Measurements from ENCODE around the gene ATRAID.

ATRAID gene

DNA sequence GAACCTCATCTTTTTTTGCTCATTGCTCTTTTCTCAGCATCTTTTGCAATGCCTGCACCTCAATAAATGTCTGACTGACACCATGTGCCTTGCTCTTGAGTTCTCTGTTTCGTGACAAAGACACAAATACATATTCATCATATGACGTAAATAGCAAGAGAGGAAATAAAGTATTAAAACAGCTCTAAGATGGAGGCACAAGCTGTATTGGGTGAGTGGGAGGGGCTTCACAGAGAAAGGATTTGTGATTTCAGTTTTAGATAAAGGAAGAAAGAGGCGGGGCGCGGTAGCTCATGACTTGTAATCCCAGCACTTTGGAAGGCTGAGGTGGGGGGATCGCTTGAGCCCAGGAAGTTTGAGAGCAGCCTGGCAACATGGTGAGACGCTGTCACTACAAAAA is 8.2 kb downstream of the ATRAID start:
- no peak for DNase-seq
- peaks cover 91% of the 10 kb centered on the region for H3K36me3 ChIP-seq
- TF ChIP-seq, protein P1, sequence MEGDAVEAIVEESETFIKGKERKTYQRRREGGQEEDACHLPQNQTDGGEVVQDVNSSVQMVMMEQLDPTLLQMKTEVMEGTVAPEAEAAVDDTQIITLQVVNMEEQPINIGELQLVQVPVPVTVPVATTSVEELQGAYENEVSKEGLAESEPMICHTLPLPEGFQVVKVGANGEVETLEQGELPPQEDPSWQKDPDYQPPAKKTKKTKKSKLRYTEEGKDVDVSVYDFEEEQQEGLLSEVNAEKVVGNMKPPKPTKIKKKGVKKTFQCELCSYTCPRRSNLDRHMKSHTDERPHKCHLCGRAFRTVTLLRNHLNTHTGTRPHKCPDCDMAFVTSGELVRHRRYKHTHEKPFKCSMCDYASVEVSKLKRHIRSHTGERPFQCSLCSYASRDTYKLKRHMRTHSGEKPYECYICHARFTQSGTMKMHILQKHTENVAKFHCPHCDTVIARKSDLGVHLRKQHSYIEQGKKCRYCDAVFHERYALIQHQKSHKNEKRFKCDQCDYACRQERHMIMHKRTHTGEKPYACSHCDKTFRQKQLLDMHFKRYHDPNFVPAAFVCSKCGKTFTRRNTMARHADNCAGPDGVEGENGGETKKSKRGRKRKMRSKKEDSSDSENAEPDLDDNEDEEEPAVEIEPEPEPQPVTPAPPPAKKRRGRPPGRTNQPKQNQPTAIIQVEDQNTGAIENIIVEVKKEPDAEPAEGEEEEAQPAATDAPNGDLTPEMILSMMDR (IDR thresholded peaks at IDR 0.05; ENCODE audit: low read depth, low read length), result no peak
- no peaks in the 10 kb centered on the region for H3K9me3 ChIP-seq (ENCODE audit: severe bottlenecking)
- no peak overlapping the region for H3K4me3 ChIP-seq (ENCODE audit: low read depth, low read length)
- H3K27ac ChIP-seq, result no peak overlapping the region
- H3K27me3 ChIP-seq (ENCODE audit: insufficient read depth, low read depth, severe bottlenecking), result no peaks in the 10 kb centered on the region

DNA sequence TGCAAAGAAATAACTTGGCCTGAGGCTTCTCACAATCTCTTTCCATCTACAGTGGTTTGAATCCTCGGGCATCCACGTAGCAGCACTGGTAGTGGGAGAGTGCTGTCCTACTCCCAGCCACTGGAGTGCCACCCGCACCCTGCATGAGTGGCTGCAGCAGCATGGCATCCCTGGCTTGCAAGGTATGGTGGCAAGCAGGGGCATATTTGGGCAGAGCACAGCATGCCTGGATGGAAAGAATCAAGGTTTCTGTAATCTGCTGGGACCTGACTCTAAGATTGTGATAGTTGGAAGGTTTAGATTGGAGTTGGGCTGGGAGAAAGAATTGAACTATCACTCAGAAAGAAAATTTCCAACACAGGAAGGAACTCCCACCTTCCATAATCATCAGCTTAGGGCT is 9.3 kb downstream of the ATRAID start:
- no peak for DNase-seq
- TF ChIP-seq, protein P1 (IDR thresholded peaks at IDR 0.05; ENCODE audit: low read depth, low read length), result no peak
- Histone ChIP-seq H3K27ac (no peak overlapping the region), H3K36me3 (peaks cover 93% of the 10 kb centered on the region), H3K27me3 (ENCODE audit: insufficient read depth, low read depth, severe bottlenecking) (no peaks in the 10 kb centered on the region), H3K4me3 (ENCODE audit: low read depth, low read length) (no peak overlapping the region), H3K9me3 (ENCODE audit: severe bottlenecking) (no peaks in the 10 kb centered on the region)

DNA sequence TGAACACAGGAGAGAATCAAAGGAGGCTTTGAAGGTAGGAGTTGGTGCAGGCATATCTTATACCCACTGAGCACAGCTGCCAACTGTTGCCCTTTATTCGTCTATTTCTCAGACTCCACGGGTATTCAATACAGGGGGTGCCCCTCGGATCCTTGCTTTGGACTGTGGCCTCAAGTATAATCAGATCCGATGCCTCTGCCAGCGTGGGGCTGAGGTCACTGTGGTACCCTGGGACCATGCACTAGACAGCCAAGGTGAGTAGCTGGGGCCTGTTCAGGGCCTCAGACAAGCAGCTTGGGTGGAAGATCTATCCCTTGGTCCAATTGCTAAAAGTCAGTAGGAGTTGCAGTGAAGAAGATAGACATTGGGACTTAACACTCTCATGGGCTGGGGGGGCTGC is 10.6 kb downstream of the ATRAID start:
- no peaks in the 10 kb centered on the region for H3K27me3 ChIP-seq (ENCODE audit: insufficient read depth, low read depth, severe bottlenecking)
- H3K36me3 ChIP-seq, result peaks cover 97% of the 10 kb centered on the region
- H3K27ac ChIP-seq, result no peak overlapping the region
- no peak for DNase-seq
- TF ChIP-seq, protein P1 (IDR thresholded peaks at IDR 0.05; ENCODE audit: low read depth, low read length), result no peak
- no peak overlapping the region for H3K4me3 ChIP-seq (ENCODE audit: low read depth, low read length)
- no peaks in the 10 kb centered on the region for H3K9me3 ChIP-seq (ENCODE audit: severe bottlenecking)

DNA sequence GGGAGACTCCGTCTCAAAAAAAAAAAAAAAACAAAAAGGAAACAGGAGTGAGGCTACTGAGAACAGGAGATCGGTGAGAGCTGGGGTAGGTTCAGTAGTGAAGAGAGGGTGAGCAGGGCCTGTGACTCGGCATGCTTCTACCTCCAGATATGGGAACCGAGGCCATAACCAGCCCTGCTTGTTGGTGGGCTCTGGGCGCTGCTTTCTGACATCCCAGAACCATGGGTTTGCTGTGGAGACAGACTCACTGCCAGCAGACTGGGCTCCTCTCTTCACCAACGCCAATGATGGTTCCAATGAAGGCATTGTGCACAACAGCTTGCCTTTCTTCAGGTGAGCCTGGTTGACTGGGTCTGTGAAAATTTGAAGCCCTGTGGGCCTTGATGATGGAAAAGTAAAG is 11.6 kb downstream of the ATRAID start:
- peaks cover 97% of the 10 kb centered on the region for H3K36me3 ChIP-seq
- no peaks in the 10 kb centered on the region for H3K9me3 ChIP-seq (ENCODE audit: severe bottlenecking)
- H3K4me3 ChIP-seq (ENCODE audit: low read depth, low read length), result no peak overlapping the region
- no peak for DNase-seq
- no peaks in the 10 kb centered on the region for H3K27me3 ChIP-seq (ENCODE audit: insufficient read depth, low read depth, severe bottlenecking)
- no peak overlapping the region for H3K27ac ChIP-seq
- TF ChIP-seq, protein P1 (IDR thresholded peaks at IDR 0.05; ENCODE audit: low read depth, low read length), result no peak

DNA sequence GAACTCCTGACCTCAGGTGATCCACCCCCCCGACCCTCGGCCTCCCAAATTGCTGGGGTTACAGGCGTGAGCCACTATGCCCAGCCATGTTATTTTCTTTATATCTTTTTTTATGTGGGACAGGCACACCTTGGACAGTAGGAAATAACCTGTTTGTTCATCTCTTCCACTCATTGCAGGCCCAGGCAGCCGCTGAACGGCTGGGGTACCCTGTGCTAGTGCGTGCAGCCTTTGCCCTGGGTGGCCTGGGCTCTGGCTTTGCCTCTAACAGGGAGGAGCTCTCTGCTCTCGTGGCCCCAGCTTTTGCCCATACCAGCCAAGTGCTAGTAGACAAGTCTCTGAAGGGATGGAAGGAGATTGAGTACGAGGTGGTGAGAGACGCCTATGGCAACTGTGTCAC is 13.7 kb downstream of the ATRAID start:
- TF ChIP-seq, protein P1 (IDR thresholded peaks at IDR 0.05; ENCODE audit: low read depth, low read length), result no peak

DNA sequence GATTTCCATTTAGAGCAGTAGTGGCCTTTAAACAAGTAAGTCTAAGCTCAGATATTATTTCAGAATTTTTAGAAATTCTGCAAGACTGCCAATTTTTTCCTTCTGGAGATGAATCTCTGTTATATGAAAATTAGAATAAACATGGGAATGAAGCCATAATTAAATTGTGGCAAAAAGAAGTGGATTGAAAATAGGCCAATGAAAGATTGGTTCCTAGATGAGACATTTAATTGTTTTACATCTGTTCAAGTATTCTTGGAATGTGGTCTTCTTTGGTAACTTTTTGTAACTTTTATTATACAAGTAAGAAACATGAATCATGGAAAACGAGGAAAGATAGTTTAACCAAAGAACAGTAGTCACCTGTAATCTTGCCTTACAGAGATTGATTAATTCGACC is 15.7 kb downstream of the ATRAID start:
- H3K4me3 ChIP-seq (ENCODE audit: low read depth, low read length), result no peak overlapping the region
- H3K27me3 ChIP-seq (ENCODE audit: insufficient read depth, low read depth, severe bottlenecking), result no peaks in the 10 kb centered on the region
- no peaks in the 10 kb centered on the region for H3K9me3 ChIP-seq (ENCODE audit: severe bottlenecking)
- H3K36me3 ChIP-seq, result peaks cover 97% of the 10 kb centered on the region
- TF ChIP-seq, protein P1 (IDR thresholded peaks at IDR 0.05; ENCODE audit: low read depth, low read length), result no peak
- DNase-seq, result no peak
- no peak overlapping the region for H3K27ac ChIP-seq

More for the DNA sequence above, 13.7 kb downstream of the ATRAID start:
- no peak for DNase-seq
- no peak overlapping the region for H3K27ac ChIP-seq
- peaks cover 96% of the 10 kb centered on the region for H3K36me3 ChIP-seq
- H3K9me3 ChIP-seq (ENCODE audit: severe bottlenecking), result no peaks in the 10 kb centered on the region
- no peak overlapping the region for H3K4me3 ChIP-seq (ENCODE audit: low read depth, low read length)
- H3K27me3 ChIP-seq (ENCODE audit: insufficient read depth, low read depth, severe bottlenecking), result no peaks in the 10 kb centered on the region
